Measurements from ENCODE around the gene DSCAM. TPM values are rescaled to one million over a fixed set of nuclear protein-coding genes. Genes with fewer than 3 reads are reported as not detected.

The DSCAM gene
- total RNA-seq, 1 experiment from 2014 or later, result not detected

DNA sequence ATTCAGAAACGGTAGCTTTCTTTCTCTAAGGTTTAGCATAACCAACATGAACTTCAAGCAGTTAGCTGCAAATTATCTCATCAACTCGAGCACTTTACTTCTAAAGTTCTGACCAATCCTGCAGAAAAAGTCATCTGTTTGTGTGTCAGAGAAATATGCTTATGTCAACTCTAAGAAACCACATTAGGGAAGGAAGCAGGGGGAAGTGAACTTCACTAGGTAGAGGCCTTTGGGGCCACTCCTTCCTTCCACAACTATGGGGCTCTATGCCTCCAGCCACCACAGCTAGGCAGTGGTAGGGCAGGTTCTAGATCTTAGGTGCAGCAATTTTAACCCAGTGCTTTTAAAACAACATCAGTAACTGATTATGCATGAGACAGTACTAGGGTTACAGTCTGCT lies 375.9 kb downstream of the DSCAM start:
- Histone ChIP-seq H3K79me2 (ENCODE audit: insufficient read depth, low read length) (no peaks in the 10 kb centered on the region), H3K4me3 (replicated peaks in 1 of 2; ENCODE audit: low read depth in 1 of 2, low read length in 2 of 2) (no peak overlapping the region), H3K27ac (ENCODE audit: low read depth, low read length) (no peak overlapping the region), H2AFZ (ENCODE audit: low read depth, low read length, poor library complexity, severe bottlenecking) (no peak overlapping the region), H3K9me3 (ENCODE audit: control insufficient read depth in 1 of 2, insufficient read depth in 1 of 2, low read depth in 1 of 2, low read length in 2 of 2) (peaks cover 10 to 25% of the 10 kb centered on the region in 2 experiments; a peak in 2 of 4 replicates), H3K9ac (ENCODE audit: low read length) (no peak overlapping the region), H3K4me2 (ENCODE audit: low read length) (no peak overlapping the region), H3K36me3 (ENCODE audit: control insufficient read depth in 1 of 2, insufficient read depth in 2 of 2, low read length in 2 of 2) (no peaks in the 10 kb centered on the region), H3K9me2 (ENCODE audit: insufficient read depth) (no peaks in the 10 kb centered on the region), H3K27me3 (ENCODE audit: insufficient read depth, low read length) (no peaks in the 10 kb centered on the region), H3K4me1 (ENCODE audit: control insufficient read depth in 1 of 2, insufficient read depth in 2 of 2, low read length in 2 of 2) (no peaks in the 10 kb centered on the region), H4K20me1 (ENCODE audit: insufficient read depth) (no peaks in the 10 kb centered on the region)
- RAD21 ChIA-PET (ENCODE audit: low non-redundant PET in 1 of 2, low total read pairs in 2 of 2, uncharacterized antibody in 2 of 2, unreplicated experiment in 2 of 2), result no interaction called here
- CTCF ChIA-PET, result no interaction called here
- intact Hi-C loops (cut with micrococcal nuclease), result no loop called here
- POLR2A ChIA-PET, result no interaction called here
- ATAC-seq, result no peak
- no peak for DNase-seq (ENCODE audit: low read depth, low spot score)
- TF ChIP-seq ZBTB33 (IDR thresholded peaks at IDR 0.05; ENCODE audit: extremely low read depth, insufficient replicate concordance, low read length) (no peak), MAX (IDR thresholded peaks at IDR 0.05) (no peak), POLR2AphosphoS5 (IDR thresholded peaks at IDR 0.05; ENCODE audit: low read depth, low read length) (no peak), EGR1 (IDR thresholded peaks at IDR 0.05; ENCODE audit: low read depth) (no peak), JUND (IDR thresholded peaks at IDR 0.05) (no peak)
- TF ChIP-seq, protein P1, sequence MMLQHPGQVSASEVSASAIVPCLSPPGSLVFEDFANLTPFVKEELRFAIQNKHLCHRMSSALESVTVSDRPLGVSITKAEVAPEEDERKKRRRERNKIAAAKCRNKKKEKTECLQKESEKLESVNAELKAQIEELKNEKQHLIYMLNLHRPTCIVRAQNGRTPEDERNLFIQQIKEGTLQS (IDR thresholded peaks at IDR 0.05), result no peak
- BruUV-seq (replicated peaks), result no TSS peak

GRCh38 chr21:40466893-40467483 lies 380.0 kb downstream of the DSCAM start:
- ChIA-PET CTCF (no interaction called here), POLR2A (no interaction called here), RAD21 (ENCODE audit: low non-redundant PET in 1 of 2, low total read pairs in 2 of 2, uncharacterized antibody in 2 of 2, unreplicated experiment in 2 of 2) (no interaction called here)
- no TSS peak for BruUV-seq (replicated peaks)
- DNase-seq (ENCODE audit: low read depth, low spot score), result no peak
- no peak for ATAC-seq
- Histone ChIP-seq H3K79me2 (ENCODE audit: insufficient read depth, low read length) (no peaks in the 10 kb centered on the region), H3K9me3 (ENCODE audit: control insufficient read depth in 1 of 2, insufficient read depth in 1 of 2, low read depth in 1 of 2, low read length in 2 of 2) (peaks cover 14 to 30% of the 10 kb centered on the region in 2 experiments; a peak in 2 of 4 replicates), H3K4me3 (replicated peaks in 1 of 2; ENCODE audit: low read depth in 1 of 2, low read length in 2 of 2) (no peak overlapping the region), H3K27me3 (ENCODE audit: insufficient read depth, low read length) (no peaks in the 10 kb centered on the region), H3K4me2 (ENCODE audit: low read length) (no peak overlapping the region), H3K9me2 (ENCODE audit: insufficient read depth) (no peaks in the 10 kb centered on the region), H4K20me1 (ENCODE audit: insufficient read depth) (no peaks in the 10 kb centered on the region), H3K9ac (ENCODE audit: low read length) (no peak overlapping the region), H2AFZ (ENCODE audit: low read depth, low read length, poor library complexity, severe bottlenecking) (no peak overlapping the region), H3K27ac (ENCODE audit: low read depth, low read length) (no peak overlapping the region), H3K36me3 (ENCODE audit: control insufficient read depth in 1 of 2, insufficient read depth in 2 of 2, low read length in 2 of 2) (no peaks in the 10 kb centered on the region), H3K4me1 (ENCODE audit: control insufficient read depth in 1 of 2, insufficient read depth in 2 of 2, low read length in 2 of 2) (no peaks in the 10 kb centered on the region)
- TF ChIP-seq ZBTB33 (IDR thresholded peaks at IDR 0.05; ENCODE audit: extremely low read depth, insufficient replicate concordance, low read length) (no peak), CTCF (IDR thresholded peaks at IDR 0.05 in 2 of 3, conservative IDR thresholded peaks at IDR 0.05 in 1 of 3; ENCODE audit: borderline replicate concordance in 1 of 3, insufficient read depth in 1 of 3, low read depth in 2 of 3, low read length in 2 of 3) (peak in 2 of 3 experiments; percentile 16 to 28; a peak in 3 of 6 replicates)
- intact Hi-C loops (cut with micrococcal nuclease), result loop anchor here (5.0 kb wide), 1 partner anchor 600 kb away; no protein-coding TSS in a partner anchor

All from HCT116 (cell line).